AG09309 (cell line): ENCODE results near the gene TAGLN.

ENCODE experiments used
- DNase-seq: peaks from one replicate; pipeline ENCODE4 v3.0.0-alpha.2; 2010; ENCODE audit warnings: low read depth
- H3K4me3 ChIP-seq: 2 replicates; pipeline ENCODE4 v1.5.1; 2011; ENCODE audit warnings: mild to moderate bottlenecking, low read depth, low read length, moderate library complexity; ENCODE audit not compliant: control insufficient read depth
- TF ChIP-seq, protein P1 (sequence below): IDR thresholded peaks from 2 replicates; pipeline ENCODE4 v1.5.1; 2011; ENCODE audit warnings: mild to moderate bottlenecking, low read depth, low read length, inconsistent platforms; ENCODE audit not compliant: insufficient read depth, control insufficient read depth; ENCODE audit errors: missing control alignments

The TAGLN gene

DNA sequence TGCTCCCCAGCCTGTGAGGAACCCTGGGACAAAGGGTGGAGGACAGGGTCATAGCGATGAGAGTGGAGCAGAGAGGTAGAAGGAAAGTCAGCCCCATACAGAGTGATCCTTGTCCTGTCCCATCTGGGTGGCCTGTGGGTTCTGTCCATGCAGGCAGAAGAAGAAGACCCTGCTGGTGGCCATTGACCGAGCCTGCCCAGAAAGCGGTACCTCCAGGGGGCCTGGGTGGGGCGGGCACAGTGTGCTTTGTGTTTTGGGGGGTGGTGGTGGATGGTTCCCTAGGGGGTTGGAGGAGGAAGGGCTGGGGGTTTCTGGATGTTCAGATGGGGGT lies 12.8 kb upstream of the TAGLN start:
- no peak overlapping the region for H3K4me3 ChIP-seq
- TF ChIP-seq, protein P1, sequence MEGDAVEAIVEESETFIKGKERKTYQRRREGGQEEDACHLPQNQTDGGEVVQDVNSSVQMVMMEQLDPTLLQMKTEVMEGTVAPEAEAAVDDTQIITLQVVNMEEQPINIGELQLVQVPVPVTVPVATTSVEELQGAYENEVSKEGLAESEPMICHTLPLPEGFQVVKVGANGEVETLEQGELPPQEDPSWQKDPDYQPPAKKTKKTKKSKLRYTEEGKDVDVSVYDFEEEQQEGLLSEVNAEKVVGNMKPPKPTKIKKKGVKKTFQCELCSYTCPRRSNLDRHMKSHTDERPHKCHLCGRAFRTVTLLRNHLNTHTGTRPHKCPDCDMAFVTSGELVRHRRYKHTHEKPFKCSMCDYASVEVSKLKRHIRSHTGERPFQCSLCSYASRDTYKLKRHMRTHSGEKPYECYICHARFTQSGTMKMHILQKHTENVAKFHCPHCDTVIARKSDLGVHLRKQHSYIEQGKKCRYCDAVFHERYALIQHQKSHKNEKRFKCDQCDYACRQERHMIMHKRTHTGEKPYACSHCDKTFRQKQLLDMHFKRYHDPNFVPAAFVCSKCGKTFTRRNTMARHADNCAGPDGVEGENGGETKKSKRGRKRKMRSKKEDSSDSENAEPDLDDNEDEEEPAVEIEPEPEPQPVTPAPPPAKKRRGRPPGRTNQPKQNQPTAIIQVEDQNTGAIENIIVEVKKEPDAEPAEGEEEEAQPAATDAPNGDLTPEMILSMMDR = no peak
- DNase-seq = no peak

GRCh38 chr11:117187007-117187406 lies 12.2 kb upstream of the TAGLN start:
- TF ChIP-seq, protein P1 = no peak
- DNase-seq = no peak
- H3K4me3 ChIP-seq = no peak overlapping the region

GRCh38 chr11:117187428-117187798 lies 11.8 kb upstream of the TAGLN start:
- H3K4me3 ChIP-seq = no peak overlapping the region
- no peak for DNase-seq
- TF ChIP-seq, protein P1 = no peak

DNA sequence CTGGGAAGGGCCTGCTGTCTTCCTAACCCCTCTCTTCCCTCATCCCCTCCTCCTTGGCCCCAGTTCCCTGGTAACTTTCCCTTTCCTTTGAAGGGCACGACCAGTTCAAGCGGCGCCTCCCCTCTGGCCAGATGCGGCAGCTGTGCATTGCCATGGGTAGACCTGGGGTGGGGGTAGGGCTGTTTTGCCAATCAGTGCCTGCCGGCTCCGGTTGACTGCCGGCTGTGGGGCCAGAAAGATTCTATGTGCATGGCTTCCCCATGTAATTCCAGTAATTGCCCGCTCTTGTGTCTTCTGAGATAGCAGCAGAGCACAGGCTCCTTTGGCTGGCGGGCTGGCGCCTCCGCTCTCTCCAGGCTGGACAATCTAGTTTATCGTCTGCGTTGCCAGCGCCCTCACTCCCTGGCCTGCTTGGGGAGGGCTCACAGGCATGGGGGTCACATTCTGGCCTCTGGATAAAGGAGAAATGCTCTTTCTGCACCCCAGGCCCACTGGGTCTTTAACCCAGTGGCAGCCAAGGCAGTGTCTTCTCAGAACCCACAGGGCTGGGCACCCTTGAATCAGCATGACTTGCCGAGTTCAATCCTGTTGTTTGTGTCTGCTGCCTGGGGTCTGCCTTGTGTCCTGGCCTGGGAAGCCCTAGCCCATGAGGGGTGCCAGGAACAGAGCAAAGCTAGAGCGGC lies 11.2 kb upstream of the TAGLN start:
- DNase-seq = no peak
- no peak overlapping the region for H3K4me3 ChIP-seq
- TF ChIP-seq, protein P1 = no peak

DNA sequence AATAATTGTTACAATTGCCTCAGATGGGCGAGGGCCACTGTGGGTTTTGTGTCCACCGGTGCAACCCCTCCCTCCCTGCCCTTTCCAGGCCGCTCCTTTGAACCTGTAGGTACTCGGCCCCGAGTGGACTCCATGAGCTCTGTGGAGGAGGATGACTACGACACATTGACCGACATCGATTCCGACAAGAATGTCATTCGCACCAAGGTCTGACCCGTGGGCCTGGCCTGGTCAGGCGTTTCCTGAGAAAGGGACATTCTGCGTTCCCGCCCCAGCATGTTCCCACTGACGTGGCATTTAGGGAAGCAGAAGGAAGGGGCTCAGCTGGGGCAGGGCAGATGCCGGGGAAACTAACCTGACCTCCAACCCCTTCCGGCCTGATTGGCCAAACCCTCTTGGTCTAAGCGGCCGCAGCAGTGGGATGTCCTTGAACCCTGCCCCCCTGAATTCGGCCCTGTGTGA lies 10.5 kb upstream of the TAGLN start:
- no peak overlapping the region for H3K4me3 ChIP-seq
- TF ChIP-seq, protein P1 = no peak
- no peak for DNase-seq

- H3K4me3 ChIP-seq = no peak overlapping the region
- no peak for DNase-seq
- TF ChIP-seq, protein P1 = no peak
Measured at GRCh38 chr11:117189191-117189940, 9.8 kb upstream of the TAGLN start.
